Activated naive CD4-positive, alpha-beta T cell (primary cell): ENCODE results near the gene SLC44A3.

Source experiments
- DNase-seq, 4 experiments: peaks; one replicate each; lab custom pipeline; 2025; lab: John Stamatoyannopoulos, UW

Gene SLC44A3

GRCh38 chr1:94908190-94908589 is 88.0 kb downstream of the SLC44A3 start:
- DNase-seq, result no peak

- no peak for DNase-seq
Observed at GRCh38 chr1:94908965-94909364, 88.8 kb downstream of the SLC44A3 start.

GRCh38 chr1:94909486-94909885 is 89.3 kb downstream of the SLC44A3 start:
- DNase-seq, result no peak

- DNase-seq, result no peak
Observed at GRCh38 chr1:94912263-94913184, 92.4 kb downstream of the SLC44A3 start.

GRCh38 chr1:94917251-94917650 is 97.1 kb downstream of the SLC44A3 start:
- no peak for DNase-seq

- DNase-seq, result no peak
Observed at GRCh38 chr1:94919241-94920030, 99.3 kb downstream of the SLC44A3 start.

- DNase-seq, result no peak
Observed at GRCh38 chr1:94920061-94920460, 99.9 kb downstream of the SLC44A3 start.

- no peak for DNase-seq
Observed at GRCh38 chr1:94921977-94922376, 101.8 kb downstream of the SLC44A3 start.

GRCh38 chr1:94922761-94923331 is 102.7 kb downstream of the SLC44A3 start:
- DNase-seq, result no peak

GRCh38 chr1:94925004-94925403 is 104.8 kb downstream of the SLC44A3 start:
- DNase-seq, result no peak

- DNase-seq, result no peak
Observed at GRCh38 chr1:94925561-94926125, 105.5 kb downstream of the SLC44A3 start.

- peak in 3 of 4 experiments; percentile 6 to 25 (median 8) for DNase-seq
Observed at GRCh38 chr1:94926126-94926914, 106.2 kb downstream of the SLC44A3 start.

GRCh38 chr1:94926915-94927404 is 106.8 kb downstream of the SLC44A3 start, which contains the start of gene CNN3:
Gene CNN3 (minus strand): TSS chr1:94927110. CDS start chr1:94926894, 216 bp downstream.
- DNase-seq, result peak; percentile 4 to 66 (median 28)

- DNase-seq, result no peak
Observed at GRCh38 chr1:94927405-94928175, 107.4 kb downstream of the SLC44A3 start.

- DNase-seq, result no peak
Observed at GRCh38 chr1:94928293-94928939, 108.3 kb downstream of the SLC44A3 start.

GRCh38 chr1:94929351-94930217 is 109.4 kb downstream of the SLC44A3 start:
- no peak for DNase-seq

- DNase-seq, result no peak
Observed at GRCh38 chr1:94931254-94931841, 111.2 kb downstream of the SLC44A3 start.

- no peak for DNase-seq
Observed at GRCh38 chr1:94934551-94934950, 114.4 kb downstream of the SLC44A3 start.
